ENCODE measurements around the gene PPM1F.
"Not testable (repeated sequence)": the region's sequence is repeated elsewhere in the genome, so short reads cannot be mapped to it uniquely, and the experiment has no call there.

PPM1F gene

GRCh38 chr22:21909871-21910270, 42.8 kb downstream of the PPM1F start:
- Histone ChIP-seq H3K9me3 (replicated peaks in 1 of 2; ENCODE audit: control insufficient read depth in 2 of 2, insufficient read depth in 1 of 2, low read depth in 1 of 2, low read length in 2 of 2) (no peaks in the 10 kb centered on the region), H3K36me3 (replicated peaks in 1 of 2; ENCODE audit: control insufficient read depth in 2 of 2, insufficient read depth in 2 of 2, low read length in 2 of 2) (no peaks in the 10 kb centered on the region), H4K91ac (ENCODE audit: low read depth, low read length, poor library complexity) (no peak overlapping the region), H3K4me1 (ENCODE audit: control insufficient read depth in 2 of 2, insufficient read depth in 1 of 2, low read depth in 1 of 2, low read length in 2 of 2) (peaks cover 0 to 2% of the 10 kb centered on the region in 2 donors), H2BK15ac (ENCODE audit: low read length) (no peak overlapping the region), H3K4me3 (ENCODE audit: low read length in 2 of 2) (no peak overlapping the region), H2BK120ac (ENCODE audit: low read depth, low read length) (no peak overlapping the region), H2AFZ (ENCODE audit: low read length) (no peak overlapping the region), H3K79me1 (ENCODE audit: low read depth, low read length) (no peaks in the 10 kb centered on the region), H3K4ac (ENCODE audit: low read length) (no peak overlapping the region), H3K27me3 (ENCODE audit: control insufficient read depth in 3 of 3, insufficient read depth in 3 of 3, low read depth in 1 of 3, low read length in 3 of 3) (no peaks in the 10 kb centered on the region), H2AK5ac (ENCODE audit: low read depth, low read length) (no peak overlapping the region), H3K9ac (ENCODE audit: low read depth, low read length, poor library complexity) (no peak overlapping the region), H2BK5ac (ENCODE audit: low read length) (no peak overlapping the region), H4K8ac (ENCODE audit: low read depth, low read length) (no peak overlapping the region), H3K14ac (ENCODE audit: low read length) (no peak overlapping the region), H3K18ac (ENCODE audit: low read length) (no peak overlapping the region), H3K27ac (replicated peaks; ENCODE audit: low read length) (no peak overlapping the region), H3K4me2 (ENCODE audit: insufficient read depth, low read length, poor library complexity, severe bottlenecking) (no peak overlapping the region), H2BK12ac (ENCODE audit: low read length) (no peak overlapping the region), H3K23ac (ENCODE audit: low read depth, low read length, poor library complexity) (no peak overlapping the region)
- WGBS, 2 donors (ENCODE audit: extremely low coverage in 2 of 2, insufficient read length in 2 of 2, insufficient replicate concordance in 1 of 2), result no CpG with 5 or more reads among the region's 2 CpGs
- DNase-seq (ENCODE audit: low spot score), result no peak

- Histone ChIP-seq H2BK15ac (ENCODE audit: low read length) (no peak overlapping the region), H3K18ac (ENCODE audit: low read length) (no peak overlapping the region), H3K36me3 (replicated peaks in 1 of 2; ENCODE audit: control insufficient read depth in 2 of 2, insufficient read depth in 2 of 2, low read length in 2 of 2) (no peaks in the 10 kb centered on the region), H3K4me1 (ENCODE audit: control insufficient read depth in 2 of 2, insufficient read depth in 1 of 2, low read depth in 1 of 2, low read length in 2 of 2) (peaks cover 0 to 2% of the 10 kb centered on the region in 2 donors), H3K14ac (ENCODE audit: low read length) (no peak overlapping the region), H3K27me3 (ENCODE audit: control insufficient read depth in 3 of 3, insufficient read depth in 3 of 3, low read depth in 1 of 3, low read length in 3 of 3) (no peaks in the 10 kb centered on the region), H3K27ac (replicated peaks; ENCODE audit: low read length) (no peak overlapping the region), H4K8ac (ENCODE audit: low read depth, low read length) (no peak overlapping the region), H3K23ac (ENCODE audit: low read depth, low read length, poor library complexity) (no peak overlapping the region), H4K91ac (ENCODE audit: low read depth, low read length, poor library complexity) (no peak overlapping the region), H2AFZ (ENCODE audit: low read length) (no peak overlapping the region), H3K4me2 (ENCODE audit: insufficient read depth, low read length, poor library complexity, severe bottlenecking) (no peak overlapping the region), H2AK5ac (ENCODE audit: low read depth, low read length) (no peak overlapping the region), H2BK120ac (ENCODE audit: low read depth, low read length) (no peak overlapping the region), H2BK5ac (ENCODE audit: low read length) (no peak overlapping the region), H3K79me1 (ENCODE audit: low read depth, low read length) (peaks cover 2% of the 10 kb centered on the region), H2BK12ac (ENCODE audit: low read length) (no peak overlapping the region), H3K9me3 (replicated peaks in 1 of 2; ENCODE audit: control insufficient read depth in 2 of 2, insufficient read depth in 1 of 2, low read depth in 1 of 2, low read length in 2 of 2) (no peaks in the 10 kb centered on the region), H3K4me3 (ENCODE audit: low read length in 2 of 2) (no peak overlapping the region), H3K9ac (ENCODE audit: low read depth, low read length, poor library complexity) (no peak overlapping the region), H3K4ac (ENCODE audit: low read length) (no peak overlapping the region)
- DNase-seq (ENCODE audit: low spot score), result no peak
- no CpG with 5 or more reads among the region's 7 CpGs for whole genome bisulfite sequencing, 2 donors (ENCODE audit: extremely low coverage in 2 of 2, insufficient read length in 2 of 2, insufficient replicate concordance in 1 of 2)
Measured at GRCh38 chr22:21907638-21908522, 44.8 kb downstream of the PPM1F start.

- not testable (repeated sequence) for H3K79me1 ChIP-seq (ENCODE audit: low read depth, low read length); H4K91ac ChIP-seq (ENCODE audit: low read depth, low read length, poor library complexity); H2AK5ac ChIP-seq (ENCODE audit: low read depth, low read length); H2BK15ac ChIP-seq (ENCODE audit: low read length); DNase-seq (ENCODE audit: low spot score); H3K36me3 ChIP-seq (replicated peaks in 1 of 2; ENCODE audit: control insufficient read depth in 2 of 2, insufficient read depth in 2 of 2, low read length in 2 of 2); H3K9ac ChIP-seq (ENCODE audit: low read depth, low read length, poor library complexity); H2AFZ ChIP-seq (ENCODE audit: low read length); H3K23ac ChIP-seq (ENCODE audit: low read depth, low read length, poor library complexity); H2BK120ac ChIP-seq (ENCODE audit: low read depth, low read length); H3K27me3 ChIP-seq (ENCODE audit: control insufficient read depth in 3 of 3, insufficient read depth in 3 of 3, low read depth in 1 of 3, low read length in 3 of 3); H3K4me1 ChIP-seq (ENCODE audit: control insufficient read depth in 2 of 2, insufficient read depth in 1 of 2, low read depth in 1 of 2, low read length in 2 of 2); H3K4ac ChIP-seq (ENCODE audit: low read length); H3K4me3 ChIP-seq (ENCODE audit: low read length in 2 of 2); H3K14ac ChIP-seq (ENCODE audit: low read length); H4K8ac ChIP-seq (ENCODE audit: low read depth, low read length); H2BK5ac ChIP-seq (ENCODE audit: low read length); H3K9me3 ChIP-seq (replicated peaks in 1 of 2; ENCODE audit: control insufficient read depth in 2 of 2, insufficient read depth in 1 of 2, low read depth in 1 of 2, low read length in 2 of 2); H3K27ac ChIP-seq (replicated peaks; ENCODE audit: low read length); H3K18ac ChIP-seq (ENCODE audit: low read length); H3K4me2 ChIP-seq (ENCODE audit: insufficient read depth, low read length, poor library complexity, severe bottlenecking)
- H2BK12ac ChIP-seq (ENCODE audit: low read length), result peak overlapping the region; percentile 22
- no CpG with 5 or more reads among the region's 11 CpGs for WGBS, 2 donors (ENCODE audit: extremely low coverage in 2 of 2, insufficient read length in 2 of 2, insufficient replicate concordance in 1 of 2)
Measured at GRCh38 chr22:21905234-21905633, 47.4 kb downstream of the PPM1F start.

- no CpG with 5 or more reads among the region's 4 CpGs for WGBS, 2 donors (ENCODE audit: extremely low coverage in 2 of 2, insufficient read length in 2 of 2, insufficient replicate concordance in 1 of 2)
Measured at GRCh38 chr22:21904250-21904789, 48.3 kb downstream of the PPM1F start.

More at GRCh38 chr22:21904250-21904789, 48.3 kb downstream of the PPM1F start:
- peak overlapping the region; percentile 71 for H3K14ac ChIP-seq (ENCODE audit: low read length)
- H3K36me3 ChIP-seq (replicated peaks in 1 of 2; ENCODE audit: control insufficient read depth in 2 of 2, insufficient read depth in 2 of 2, low read length in 2 of 2), result no peaks in the 10 kb centered on the region
- H3K4ac ChIP-seq (ENCODE audit: low read length), result no peak overlapping the region
- H3K4me1 ChIP-seq (ENCODE audit: control insufficient read depth in 2 of 2, insufficient read depth in 1 of 2, low read depth in 1 of 2, low read length in 2 of 2), result peaks cover 0 to 2% of the 10 kb centered on the region in 2 donors
- no peak overlapping the region for H3K9ac ChIP-seq (ENCODE audit: low read depth, low read length, poor library complexity)
- H2BK15ac ChIP-seq (ENCODE audit: low read length), result no peak overlapping the region
- H3K18ac ChIP-seq (ENCODE audit: low read length), result no peak overlapping the region
- H3K27ac ChIP-seq (replicated peaks; ENCODE audit: low read length), result no peak overlapping the region
- H3K9me3 ChIP-seq (replicated peaks in 1 of 2; ENCODE audit: control insufficient read depth in 2 of 2, insufficient read depth in 1 of 2, low read depth in 1 of 2, low read length in 2 of 2), result no peaks in the 10 kb centered on the region
- H2AK5ac ChIP-seq (ENCODE audit: low read depth, low read length), result no peak overlapping the region
- H4K91ac ChIP-seq (ENCODE audit: low read depth, low read length, poor library complexity), result no peak overlapping the region
- no peaks in the 10 kb centered on the region for H3K27me3 ChIP-seq (ENCODE audit: control insufficient read depth in 3 of 3, insufficient read depth in 3 of 3, low read depth in 1 of 3, low read length in 3 of 3)
- no peak overlapping the region for H4K8ac ChIP-seq (ENCODE audit: low read depth, low read length)
- H2AFZ ChIP-seq (ENCODE audit: low read length), result no peak overlapping the region
- no peak overlapping the region for H2BK5ac ChIP-seq (ENCODE audit: low read length)
- H3K79me1 ChIP-seq (ENCODE audit: low read depth, low read length), result peaks cover 2% of the 10 kb centered on the region
- no peak overlapping the region for H2BK12ac ChIP-seq (ENCODE audit: low read length)
- DNase-seq (ENCODE audit: low spot score), result no peak
- H2BK120ac ChIP-seq (ENCODE audit: low read depth, low read length), result no peak overlapping the region
- no peak overlapping the region for H3K4me2 ChIP-seq (ENCODE audit: insufficient read depth, low read length, poor library complexity, severe bottlenecking)
- peak overlapping the region; percentile 96 for H3K23ac ChIP-seq (ENCODE audit: low read depth, low read length, poor library complexity)
- H3K4me3 ChIP-seq (ENCODE audit: low read length in 2 of 2), result no peak overlapping the region

All from neuronal stem cell (in vitro differentiated cells).